OCI-LY7 (cell line): ENCODE results near the gene STAG1.

Experiments used
- EZH2phosphoT487 ChIP-seq: fragments of 200-600 bp; sonication (generic); IDR thresholded peaks from 2 replicates; pipeline ENCODE4 v1.6.1; 2018; ENCODE audit warnings: low read depth, borderline replicate concordance, mild to moderate bottlenecking, mixed run types, antibody characterized with exemption, low read length, moderate library complexity, mixed read lengths
- TF ChIP-seq, protein P1 (sequence below): fragments of 200-600 bp; sonication (generic); conservative IDR thresholded peaks from 2 replicates; pipeline ENCODE4 v1.5.1; 2014; ENCODE audit warnings: mild to moderate bottlenecking, antibody characterized with exemption, low read length, moderate library complexity, mixed read lengths

DNA sequence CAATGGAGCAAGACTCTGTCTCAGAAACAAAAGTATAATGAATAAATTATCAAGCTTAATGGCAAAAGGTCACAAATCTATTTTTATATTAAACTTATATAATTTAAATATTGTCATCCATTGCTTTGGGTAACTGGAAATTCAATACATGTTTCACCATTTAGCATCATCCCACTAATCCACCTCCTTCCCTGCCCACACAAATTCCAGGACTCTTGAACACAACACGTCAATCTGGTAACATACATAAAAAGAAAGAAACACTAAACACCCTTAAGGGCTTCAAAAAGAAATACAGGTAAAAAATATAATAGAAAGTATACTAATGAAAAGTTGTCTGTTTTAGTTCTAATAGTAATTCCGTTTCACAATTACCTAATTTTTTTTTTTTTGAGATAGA, 149.4 kb downstream of the STAG1 start:
- TF ChIP-seq, protein P1, sequence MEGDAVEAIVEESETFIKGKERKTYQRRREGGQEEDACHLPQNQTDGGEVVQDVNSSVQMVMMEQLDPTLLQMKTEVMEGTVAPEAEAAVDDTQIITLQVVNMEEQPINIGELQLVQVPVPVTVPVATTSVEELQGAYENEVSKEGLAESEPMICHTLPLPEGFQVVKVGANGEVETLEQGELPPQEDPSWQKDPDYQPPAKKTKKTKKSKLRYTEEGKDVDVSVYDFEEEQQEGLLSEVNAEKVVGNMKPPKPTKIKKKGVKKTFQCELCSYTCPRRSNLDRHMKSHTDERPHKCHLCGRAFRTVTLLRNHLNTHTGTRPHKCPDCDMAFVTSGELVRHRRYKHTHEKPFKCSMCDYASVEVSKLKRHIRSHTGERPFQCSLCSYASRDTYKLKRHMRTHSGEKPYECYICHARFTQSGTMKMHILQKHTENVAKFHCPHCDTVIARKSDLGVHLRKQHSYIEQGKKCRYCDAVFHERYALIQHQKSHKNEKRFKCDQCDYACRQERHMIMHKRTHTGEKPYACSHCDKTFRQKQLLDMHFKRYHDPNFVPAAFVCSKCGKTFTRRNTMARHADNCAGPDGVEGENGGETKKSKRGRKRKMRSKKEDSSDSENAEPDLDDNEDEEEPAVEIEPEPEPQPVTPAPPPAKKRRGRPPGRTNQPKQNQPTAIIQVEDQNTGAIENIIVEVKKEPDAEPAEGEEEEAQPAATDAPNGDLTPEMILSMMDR: no peak
- no peak for TF ChIP-seq EZH2phosphoT487
